ENCODE measurements around the gene ADAM11. TPM values are rescaled to one million over a fixed set of nuclear protein-coding genes. Genes with fewer than 3 reads are reported as not detected.

Gene ADAM11
- total and polyA plus RNA-seq, 2 experiments from 2014 or later = 0.20 to 0.22 TPM

DNA sequence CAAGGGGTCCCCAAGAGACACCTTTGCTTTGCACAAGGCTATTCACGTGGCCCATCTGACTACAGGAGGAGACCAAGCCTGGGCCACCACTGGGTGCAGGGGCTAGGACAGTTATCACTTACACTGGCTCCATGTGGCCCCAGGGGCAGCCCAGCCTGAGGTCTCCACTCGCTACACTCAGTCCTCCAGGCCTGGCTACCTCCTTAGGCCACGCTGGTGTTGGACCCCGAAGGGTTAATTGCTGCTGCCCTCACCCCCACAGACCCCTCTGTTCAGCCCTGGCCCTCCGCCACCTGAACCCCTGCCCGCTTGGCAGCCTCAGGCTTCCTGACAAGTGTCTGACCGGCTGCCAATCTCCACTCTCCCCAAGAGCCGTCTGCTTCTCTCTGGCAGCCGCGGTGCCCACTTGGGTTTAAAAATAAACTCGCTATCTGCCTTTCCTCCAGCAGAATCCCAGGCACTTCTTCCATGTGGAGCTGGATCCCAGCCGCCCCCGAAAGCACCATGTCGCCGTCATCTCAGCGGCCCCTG, 27.8 kb downstream of the ADAM11 start:
- no peaks in the 10 kb centered on the region for H3K36me3 ChIP-seq (ENCODE audit: low read depth)
- no peak overlapping the region for H3K4me2 ChIP-seq (ENCODE audit: unreplicated experiment)
- no peaks in the 10 kb centered on the region for H3K9me2 ChIP-seq (ENCODE audit: insufficient read depth)
- H3K27ac ChIP-seq = no peak overlapping the region
- H3K9ac ChIP-seq = no peak overlapping the region
- H2AFZ ChIP-seq = no peak overlapping the region
- H3F3A ChIP-seq (ENCODE audit: insufficient read depth) = no peaks in the 10 kb centered on the region
- H3K79me2 ChIP-seq (ENCODE audit: insufficient read depth) = no peaks in the 10 kb centered on the region
- H3K4me3 ChIP-seq = no peak overlapping the region
- H4K20me1 ChIP-seq (ENCODE audit: insufficient read depth) = no peaks in the 10 kb centered on the region
- H3K9me3 ChIP-seq (ENCODE audit: low read depth) = no peaks in the 10 kb centered on the region
- no peak for DNase-seq
- in situ Hi-C loops (cut with MboI) = no loop called here
- no peak for TF ChIP-seq EZH2phosphoT487 (IDR thresholded peaks at IDR 0.05; ENCODE audit: insufficient read depth, low read depth)
- no peak for TF ChIP-seq EZH2 (IDR thresholded peaks at IDR 0.05; ENCODE audit: insufficient read depth, poor library complexity, severe bottlenecking)
- H3K27me3 ChIP-seq (replicated peaks; ENCODE audit: insufficient read depth) = no peaks in the 10 kb centered on the region
- 37 to 39% methylated on average over 15 to 16 of the region's 16 CpGs for WGBS, 2 experiments (ENCODE audit: low coverage in 1 of 2, low lambda C conversion rate in 2 of 2, missing lambda C conversion rate in 2 of 2)
- no peaks in the 10 kb centered on the region for H3K4me1 ChIP-seq (ENCODE audit: insufficient read depth)

GRCh38 chr17:44787271-44787940, 28.6 kb downstream of the ADAM11 start:
- DNase-seq = no peak
- in situ Hi-C loops (cut with MboI) = no loop called here
- H3K27ac ChIP-seq = no peak overlapping the region
- no peaks in the 10 kb centered on the region for H3K79me2 ChIP-seq (ENCODE audit: insufficient read depth)
- peaks cover 6% of the 10 kb centered on the region; the same call in 1 of the 2 replicates for H3K4me1 ChIP-seq (ENCODE audit: insufficient read depth)
- 90 to 95% methylated on average over 15 of the region's 15 CpGs for WGBS, 2 experiments (ENCODE audit: low coverage in 1 of 2, low lambda C conversion rate in 2 of 2, missing lambda C conversion rate in 2 of 2)
- no peaks in the 10 kb centered on the region for H3K9me3 ChIP-seq (ENCODE audit: low read depth)
- H4K20me1 ChIP-seq (ENCODE audit: insufficient read depth) = no peaks in the 10 kb centered on the region
- no peaks in the 10 kb centered on the region for H3K27me3 ChIP-seq (replicated peaks; ENCODE audit: insufficient read depth)
- no peaks in the 10 kb centered on the region for H3K36me3 ChIP-seq (ENCODE audit: low read depth)
- H3K4me3 ChIP-seq = no peak overlapping the region
- H3K9ac ChIP-seq = no peak overlapping the region
- TF ChIP-seq EZH2 (IDR thresholded peaks at IDR 0.05; ENCODE audit: insufficient read depth, poor library complexity, severe bottlenecking) (no peak), EZH2phosphoT487 (IDR thresholded peaks at IDR 0.05; ENCODE audit: insufficient read depth, low read depth) (no peak)
- H3K9me2 ChIP-seq (ENCODE audit: insufficient read depth) = no peaks in the 10 kb centered on the region
- H3K4me2 ChIP-seq (ENCODE audit: unreplicated experiment) = no peak overlapping the region
- no peak overlapping the region for H2AFZ ChIP-seq
- H3F3A ChIP-seq (ENCODE audit: insufficient read depth) = no peaks in the 10 kb centered on the region

DNA sequence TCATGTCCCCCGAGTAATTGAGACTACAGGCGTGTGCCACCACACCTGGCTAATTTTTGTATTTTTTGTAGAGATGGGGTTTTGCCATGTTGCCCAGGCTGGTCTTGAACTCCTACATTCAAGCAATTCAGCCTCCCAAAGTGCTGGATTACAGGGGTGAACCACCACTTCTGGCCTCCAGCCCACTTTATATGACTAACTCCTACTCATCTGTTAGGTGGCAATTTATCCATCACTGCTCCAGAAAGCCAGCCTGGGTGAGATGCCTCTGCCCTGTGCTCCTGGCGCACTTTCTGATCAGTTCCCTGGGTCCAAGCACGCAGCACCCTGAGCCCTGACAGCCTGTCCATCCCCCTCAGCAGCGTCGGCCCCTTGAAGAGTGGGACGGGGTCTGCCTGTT, 29.4 kb downstream of the ADAM11 start:
- Histone ChIP-seq H3K4me2 (ENCODE audit: unreplicated experiment) (no peak overlapping the region), H4K20me1 (ENCODE audit: insufficient read depth) (no peaks in the 10 kb centered on the region), H3K9ac (no peak overlapping the region), H3K4me3 (no peak overlapping the region), H3K9me2 (ENCODE audit: insufficient read depth) (no peaks in the 10 kb centered on the region), H3K27ac (no peak overlapping the region), H3K9me3 (ENCODE audit: low read depth) (no peaks in the 10 kb centered on the region), H3K4me1 (ENCODE audit: insufficient read depth) (peaks cover 10% of the 10 kb centered on the region), H3K79me2 (ENCODE audit: insufficient read depth) (no peaks in the 10 kb centered on the region), H3K36me3 (ENCODE audit: low read depth) (no peaks in the 10 kb centered on the region), H3F3A (ENCODE audit: insufficient read depth) (no peaks in the 10 kb centered on the region), H2AFZ (no peak overlapping the region), H3K27me3 (replicated peaks; ENCODE audit: insufficient read depth) (no peaks in the 10 kb centered on the region)
- peak; percentile 40 for DNase-seq
- in situ Hi-C loops (cut with MboI) = no loop called here
- TF ChIP-seq EZH2phosphoT487 (IDR thresholded peaks at IDR 0.05; ENCODE audit: insufficient read depth, low read depth) (no peak), EZH2 (IDR thresholded peaks at IDR 0.05; ENCODE audit: insufficient read depth, poor library complexity, severe bottlenecking) (no peak)
- 65 to 74% methylated on average over 7 of the region's 7 CpGs for WGBS, 2 experiments (ENCODE audit: low coverage in 1 of 2, low lambda C conversion rate in 2 of 2, missing lambda C conversion rate in 2 of 2)

GRCh38 chr17:44792276-44792675, 33.5 kb downstream of the ADAM11 start:
- in situ Hi-C loops (cut with MboI) = no loop called here
- H3K9me2 ChIP-seq (ENCODE audit: insufficient read depth) = no peaks in the 10 kb centered on the region
- H3K4me1 ChIP-seq (ENCODE audit: insufficient read depth) = peaks cover 28% of the 10 kb centered on the region
- peaks cover 22% of the 10 kb centered on the region for H3F3A ChIP-seq (ENCODE audit: insufficient read depth)
- peak; percentile 56 for DNase-seq
- H2AFZ ChIP-seq = no peak overlapping the region
- TF ChIP-seq EZH2phosphoT487 (IDR thresholded peaks at IDR 0.05; ENCODE audit: insufficient read depth, low read depth) (no peak), EZH2 (IDR thresholded peaks at IDR 0.05; ENCODE audit: insufficient read depth, poor library complexity, severe bottlenecking) (no peak)
- no peak overlapping the region; the same call in 1 of the 2 replicates for H3K27ac ChIP-seq
- H3K27me3 ChIP-seq (replicated peaks; ENCODE audit: insufficient read depth) = no peaks in the 10 kb centered on the region
- peaks cover under 1% of the 10 kb centered on the region; the same call in 1 of the 2 replicates for H3K36me3 ChIP-seq (ENCODE audit: low read depth)
- no peak overlapping the region for H3K4me3 ChIP-seq
- H3K9ac ChIP-seq = no peak overlapping the region
- H3K4me2 ChIP-seq (ENCODE audit: unreplicated experiment) = no peak overlapping the region
- H3K79me2 ChIP-seq (ENCODE audit: insufficient read depth) = no peaks in the 10 kb centered on the region
- H4K20me1 ChIP-seq (ENCODE audit: insufficient read depth) = no peaks in the 10 kb centered on the region
- 55% methylated on average over 1 of the region's 1 CpG for WGBS, 2 experiments (ENCODE audit: low coverage in 1 of 2, low lambda C conversion rate in 2 of 2, missing lambda C conversion rate in 2 of 2)
- no peaks in the 10 kb centered on the region for H3K9me3 ChIP-seq (ENCODE audit: low read depth)

Data from GM23248 (cell line).